Small intestine (tissue), 7 donors: Measurements from ENCODE around the gene ZNF688. TPM values are rescaled to one million over a fixed set of nuclear protein-coding genes. Genes with fewer than 3 reads are reported as not detected.
"Not testable (repeated sequence)": the region's sequence is repeated elsewhere in the genome, so short reads cannot be mapped to it uniquely, and the experiment has no call there.

ENCODE experiments used
- DNase-seq, 2 donors: peaks; one replicate each; pipeline versions ENCODE4 v3.0.0 to v3.0.0-alpha.2; 2013
- FAIRE-seq: peaks from 2 replicates; lab custom pipeline; 2012; peaks lifted over from hg19 to GRCh38; lab: Jason Lieb, UNC
- H3K27ac ChIP-seq, 3 donors: one replicate each; pipeline ENCODE4 v1.5.1; 2013; ENCODE audit warnings: low read length in 2 of 3, mild to moderate bottlenecking in 2 of 3, control low read depth in 1 of 3, inconsistent platforms in 1 of 3, low read depth in 1 of 3, moderate library complexity in 1 of 3
- H3K27me3 ChIP-seq, 3 donors: one replicate each; pipeline ENCODE4 v1.6.1; 2013; ENCODE audit warnings: low read length in 3 of 3, inconsistent platforms in 1 of 3; ENCODE audit not compliant: control insufficient read depth in 3 of 3, insufficient read depth in 3 of 3
- H3K36me3 ChIP-seq, 3 donors: one replicate each; pipeline ENCODE4 v1.6.1; 2013; ENCODE audit warnings: low read length in 3 of 3, inconsistent platforms in 1 of 3, low read depth in 1 of 3, mild to moderate bottlenecking in 1 of 3, moderate library complexity in 1 of 3; ENCODE audit not compliant: control insufficient read depth in 3 of 3, insufficient read depth in 2 of 3
- H3K4me1 ChIP-seq, 3 donors: one replicate each; pipeline ENCODE4 v1.6.1; 2013; ENCODE audit warnings: low read length in 2 of 3, inconsistent platforms in 1 of 3, low read depth in 1 of 3, mild to moderate bottlenecking in 1 of 3, moderate library complexity in 1 of 3; ENCODE audit not compliant: control insufficient read depth in 3 of 3, insufficient read depth in 2 of 3
- H3K4me3 ChIP-seq, 3 donors: one replicate each; pipeline ENCODE4 v1.5.1; 2013; ENCODE audit warnings: low read length in 3 of 3, control low read depth in 1 of 3, inconsistent platforms in 1 of 3, low read depth in 1 of 3, mild to moderate bottlenecking in 1 of 3, moderate library complexity in 1 of 3
- H3K9me3 ChIP-seq, 2 donors: one replicate each; pipeline ENCODE4 v1.6.1; 2013; ENCODE audit warnings: low read depth in 1 of 2, low read length in 1 of 2; ENCODE audit not compliant: control insufficient read depth in 2 of 2, insufficient read depth in 1 of 2
- WGBS, 3 donors: extraction: QIAGEN DNeasy Blood & Tissue Kit; methylation state at CpG; one replicate each; pipeline ENCODE4 v1.1.7; 2013; 5-methylcytosine and 5-hydroxymethylcytosine counted together
- polyA plus RNA-seq, 4 donors: library from polyadenylated mRNA; stranded (reverse) in 3 of 4; unstranded in 1 of 4; fragments of 200-250 nt in 3 of 4; fragments of 120-200 nt in 1 of 4; gene quantifications; one replicate each; pipeline versions ENCODE4 v1.2.1 to v1.2.3, GENCODE V29; 2013
- donor health status: healthy with polysubstance abuse.
- donor health status: control.
- donor health status: control.
- donor health status: Bipolar disorder and iron deficiency.
- donor health status: healthy.

The ZNF688 gene
- polyA plus RNA-seq, 4 donors, result 14.9 to 46.7 (median 24.4) TPM

- H3K9me3 ChIP-seq, H3K27me3 ChIP-seq, DNase-seq, FAIRE-seq, H3K4me3 ChIP-seq: not testable (repeated sequence)
- peaks cover 0 to 45% (median 0%) of the 10 kb centered on the region in 3 donors for H3K4me1 ChIP-seq
- 89 to 91% (median 90%) methylated on average over 13 of the region's 13 CpGs for WGBS, 3 donors
- H3K27ac ChIP-seq, result peak overlapping the region in 1 of 3 donors; percentile 77
- peaks cover 0 to 22% (median under 1%) of the 10 kb centered on the region in 3 donors for H3K36me3 ChIP-seq
Measured at GRCh38 chr16:30536391-30537024, 35.0 kb downstream of the ZNF688 start.

GRCh38 chr16:30535777-30536190, 35.7 kb downstream of the ZNF688 start:
- H3K36me3 ChIP-seq, result peaks cover 0 to 30% (median 3%) of the 10 kb centered on the region in 3 donors
- H3K27me3 ChIP-seq, result no peaks in the 10 kb centered on the region
- peaks cover 0 to 48% (median 0%) of the 10 kb centered on the region in 3 donors for H3K4me1 ChIP-seq
- peak overlapping the region; percentile 71 to 85 (median 78) for H3K4me3 ChIP-seq
- peak overlapping the region; percentile 77 to 96 (median 90) for H3K27ac ChIP-seq
- no peaks in the 10 kb centered on the region for H3K9me3 ChIP-seq
- DNase-seq (peak; percentile 85 to 87), FAIRE-seq (no peak)
- 22 to 27% (median 23%) methylated on average over 12 of the region's 12 CpGs for WGBS, 3 donors

GRCh38 chr16:30535106-30535776, 36.3 kb downstream of the ZNF688 start:
- DNase-seq (no peak), FAIRE-seq (no peak)
- Histone ChIP-seq H3K27me3 (no peaks in the 10 kb centered on the region), H3K27ac (peak overlapping the region; percentile 77 to 96 (median 90)), H3K9me3 (no peaks in the 10 kb centered on the region), H3K4me3 (peak overlapping the region; percentile 71 to 85 (median 78)), H3K36me3 (peaks cover 0 to 35% (median 3%) of the 10 kb centered on the region in 3 donors), H3K4me1 (peaks cover 0 to 49% (median 0%) of the 10 kb centered on the region in 3 donors)
- WGBS, 3 donors, result 3 to 4% (median 3%) methylated on average over 18 of the region's 18 CpGs

- Histone ChIP-seq H3K9me3 (no peaks in the 10 kb centered on the region), H3K4me1 (peaks cover 0 to 48% (median 0%) of the 10 kb centered on the region in 3 donors), H3K27ac (peak within 1 kb of the TSS; percentile 77 to 96 (median 90)), H3K4me3 (peak within 1 kb of the TSS; percentile 71 to 85 (median 78)), H3K27me3 (no peaks in the 10 kb centered on the region), H3K36me3 (peaks cover 0 to 35% (median 3%) of the 10 kb centered on the region in 3 donors)
- DNase-seq (peak; percentile 91 to 96), FAIRE-seq (no peak)
- 0% methylated on average over 66 to 70 of the region's 70 CpGs for WGBS, 3 donors
Measured at GRCh38 chr16:30534368-30535105, 37.0 kb downstream of the ZNF688 start, which contains the start of gene ZNF747. ZNF747 (minus strand) TSS chr16:30534858; CDS start chr16:30534679, 179 bp downstream.

GRCh38 chr16:30533748-30534367, 37.7 kb downstream of the ZNF688 start:
- no peaks in the 10 kb centered on the region for H3K9me3 ChIP-seq
- FAIRE-seq (no peak), DNase-seq (peak; percentile 48 to 50)
- WGBS, 3 donors, result 3 to 12% (median 4%) methylated on average over 25 to 29 of the region's 29 CpGs
- peaks cover 0 to 48% (median 0%) of the 10 kb centered on the region in 3 donors for H3K4me1 ChIP-seq
- peak overlapping the region; percentile 71 to 85 (median 78) for H3K4me3 ChIP-seq
- H3K27me3 ChIP-seq, result no peaks in the 10 kb centered on the region
- H3K36me3 ChIP-seq, result peaks cover 0 to 37% (median 3%) of the 10 kb centered on the region in 3 donors
- peak overlapping the region; percentile 77 to 96 (median 90) for H3K27ac ChIP-seq

GRCh38 chr16:30533146-30533522, 38.4 kb downstream of the ZNF688 start:
- WGBS, 3 donors, result 42 to 61% (median 45%) methylated on average over 11 of the region's 11 CpGs
- FAIRE-seq, result no peak
- Histone ChIP-seq H3K27me3 (no peaks in the 10 kb centered on the region), H3K4me1 (peaks cover 0 to 51% (median 0%) of the 10 kb centered on the region in 3 donors), H3K27ac (peak overlapping the region in 2 of 3 donors; percentile 77 to 90), H3K9me3 (no peaks in the 10 kb centered on the region), H3K4me3 (peak overlapping the region in 2 of 3 donors; percentile 71 to 78), H3K36me3 (peaks cover 0 to 37% (median 3%) of the 10 kb centered on the region in 3 donors)
- DNase-seq, result peak; percentile 45 to 72

- H3K9me3 ChIP-seq, result no peaks in the 10 kb centered on the region
- peak overlapping the region in 1 of 3 donors; percentile 90 for H3K27ac ChIP-seq
- WGBS, 3 donors, result 93 to 96% (median 94%) methylated on average over 46 to 57 of the region's 57 CpGs
- FAIRE-seq, result no peak
- H3K36me3 ChIP-seq, result peaks cover 0 to 37% (median 3%) of the 10 kb centered on the region in 3 donors
- no peaks in the 10 kb centered on the region for H3K27me3 ChIP-seq
- peak overlapping the region in 1 of 3 donors; percentile 71 for H3K4me3 ChIP-seq
- no peak for DNase-seq
- H3K4me1 ChIP-seq, result peaks cover 0 to 57% (median 4%) of the 10 kb centered on the region in 3 donors
Measured at GRCh38 chr16:30532285-30533145, 39.0 kb downstream of the ZNF688 start.
